Progenitor cell of endocrine pancreas (in vitro differentiated cells): ENCODE data around the gene ALKBH2. TPM values are rescaled to one million over a fixed set of nuclear protein-coding genes. Genes with fewer than 3 reads are reported as not detected.
A peak's percentile ranks its signal among the peaks of the same experiment; 100 is the strongest.

Experiments
- DNase-seq: peaks from one replicate; pipeline ENCODE4 v3.0.0; 2021; ENCODE audit warnings: low spot score; ENCODE audit not compliant: unreplicated experiment
- H3K27ac Mint-ChIP-seq: 2 replicates; pipeline ENCODE4 v1.8.0; 2021; ENCODE audit warnings: mild to moderate bottlenecking, moderate library complexity, mixed read lengths
- H3K27me3 Mint-ChIP-seq: 2 replicates; pipeline ENCODE4 v1.8.0; 2021; ENCODE audit warnings: mixed read lengths
- H3K36me3 Mint-ChIP-seq: 2 replicates; pipeline ENCODE4 v1.8.0; 2022; ENCODE audit warnings: mixed read lengths; ENCODE audit not compliant: insufficient read depth
- H3K4me1 Mint-ChIP-seq: 2 replicates; pipeline ENCODE4 v1.8.0; 2021; ENCODE audit warnings: low read depth, mixed read lengths
- H3K4me3 Mint-ChIP-seq: 2 replicates; pipeline ENCODE4 v1.8.0; 2021; ENCODE audit warnings: low read depth, mild to moderate bottlenecking, moderate library complexity, mixed read lengths
- H3K9me3 Mint-ChIP-seq: 2 replicates; pipeline ENCODE4 v1.8.0; 2021; ENCODE audit warnings: low read depth, mixed read lengths
- CTCF ChIP-seq: fragments of 200-600 bp; sonication (generic); IDR thresholded peaks from one replicate; pipeline ENCODE4 v1.5.0; 2021; ENCODE audit warnings: antibody characterized with exemption, mild to moderate bottlenecking; ENCODE audit not compliant: unreplicated experiment
- total RNA-seq: library from RNA; stranded (reverse); gene quantifications from 2 replicates; pipeline ENCODE4 v1.2.1, GENCODE V29; 2021

The ALKBH2 gene
- total RNA-seq, 1 donor from 2014 or later, result 22.0 TPM

GRCh38 chr12:109120095-109120494 is 26.8 kb upstream of the ALKBH2 start:
- no peaks in the 10 kb centered on the region for H3K27me3 Mint-ChIP-seq
- H3K9me3 Mint-ChIP-seq, result no peaks in the 10 kb centered on the region
- H3K36me3 Mint-ChIP-seq, result peaks cover 1% of the 10 kb centered on the region
- TF ChIP-seq CTCF, result no peak
- no peak overlapping the region for H3K4me3 Mint-ChIP-seq
- peak overlapping the region; percentile 12 for H3K27ac Mint-ChIP-seq
- H3K4me1 Mint-ChIP-seq, result peaks cover 20% of the 10 kb centered on the region
- no peak for DNase-seq

GRCh38 chr12:109116611-109116949 is 23.3 kb upstream of the ALKBH2 start:
- no peaks in the 10 kb centered on the region for H3K9me3 Mint-ChIP-seq

GRCh38 chr12:109115758-109116610 is 22.7 kb upstream of the ALKBH2 start, which contains the start of gene ACACB:
Gene ACACB (plus strand): TSS chr12:109116587. CDS start chr12:109139406, 22,819 bp downstream.
- TF ChIP-seq CTCF, result no peak
- Mint-ChIP-seq H3K27me3 (no peaks in the 10 kb centered on the region), H3K36me3 (peaks cover 1% of the 10 kb centered on the region), H3K9me3 (no peaks in the 10 kb centered on the region), H3K27ac (peak within 1 kb of the TSS; percentile 92), H3K4me1 (peaks cover 32% of the 10 kb centered on the region), H3K4me3 (peak within 1 kb of the TSS; percentile 17)
- DNase-seq, result no peak

More at GRCh38 chr12:109116611-109116949, 23.3 kb upstream of the ALKBH2 start:
- peak overlapping the region; percentile 17 for H3K4me3 Mint-ChIP-seq
- peaks cover 1% of the 10 kb centered on the region for H3K36me3 Mint-ChIP-seq
- H3K27me3 Mint-ChIP-seq, result no peaks in the 10 kb centered on the region
- peak overlapping the region; percentile 92 for H3K27ac Mint-ChIP-seq
- H3K4me1 Mint-ChIP-seq, result peaks cover 32% of the 10 kb centered on the region
- no peak for TF ChIP-seq CTCF
- DNase-seq, result no peak

- peak overlapping the region; percentile 92 for H3K27ac Mint-ChIP-seq
- H3K9me3 Mint-ChIP-seq, result no peaks in the 10 kb centered on the region
- DNase-seq, result no peak
- peaks cover 3% of the 10 kb centered on the region for H3K36me3 Mint-ChIP-seq
- H3K27me3 Mint-ChIP-seq, result no peaks in the 10 kb centered on the region
- no peak overlapping the region for H3K4me3 Mint-ChIP-seq
- peaks cover 35% of the 10 kb centered on the region for H3K4me1 Mint-ChIP-seq
- no peak for TF ChIP-seq CTCF
Observed at GRCh38 chr12:109115404-109115757, 22.1 kb upstream of the ALKBH2 start.

GRCh38 chr12:109114644-109115043 is 21.4 kb upstream of the ALKBH2 start:
- Mint-ChIP-seq H3K4me1 (peaks cover 36% of the 10 kb centered on the region), H3K9me3 (no peaks in the 10 kb centered on the region), H3K4me3 (no peak overlapping the region), H3K27ac (peak overlapping the region; percentile 42), H3K27me3 (no peaks in the 10 kb centered on the region), H3K36me3 (peaks cover 3% of the 10 kb centered on the region)
- no peak for TF ChIP-seq CTCF
- DNase-seq, result no peak
